ENCODE measurements around the gene RHBDL1.

Gene RHBDL1

DNA sequence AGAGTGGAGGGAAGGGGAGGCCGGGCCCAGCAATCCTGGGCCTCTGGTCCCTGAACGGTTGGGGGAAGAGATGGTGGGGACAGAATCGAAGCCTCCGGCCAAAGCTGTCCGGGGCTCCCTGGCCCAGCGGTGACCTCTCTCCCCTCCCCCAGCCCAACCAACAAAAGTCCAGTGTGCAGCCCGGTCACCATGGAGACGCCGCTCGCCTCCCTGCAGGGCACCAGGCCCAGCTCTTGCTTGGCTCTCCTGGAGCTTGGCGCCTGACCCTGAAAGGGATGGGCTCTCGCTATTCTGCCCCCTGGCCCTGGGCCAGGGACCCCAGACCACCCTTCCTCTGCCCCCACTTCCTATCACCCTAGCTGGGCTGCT, 40.7 kb downstream of the RHBDL1 start:
- Histone ChIP-seq H2AFZ (ENCODE audit: low read length) (no peak overlapping the region), H3K9me2 (replicated peaks; ENCODE audit: low read depth, low read length) (no peaks in the 10 kb centered on the region), H3K36me3 (ENCODE audit: insufficient read depth, low read length) (no peaks in the 10 kb centered on the region), H3K9me3 (ENCODE audit: insufficient read depth, low read depth, low read length) (no peaks in the 10 kb centered on the region), H3K79me2 (ENCODE audit: insufficient read depth, low read length) (no peaks in the 10 kb centered on the region), H3K4me2 (ENCODE audit: low read depth, low read length, poor library complexity, severe bottlenecking) (no peak overlapping the region), H4K20me1 (ENCODE audit: insufficient read depth, low read length, poor library complexity, severe bottlenecking) (no peaks in the 10 kb centered on the region), H3K4me3 (ENCODE audit: low read length, poor library complexity, severe bottlenecking) (no peak overlapping the region), H3K9ac (ENCODE audit: low read depth, low read length, poor library complexity, severe bottlenecking) (no peak overlapping the region), H3K27me3 (ENCODE audit: insufficient read depth, low read length, poor library complexity, severe bottlenecking) (no peaks in the 10 kb centered on the region), H3F3A (ENCODE audit: low read depth) (no peaks in the 10 kb centered on the region), H3K4me1 (ENCODE audit: insufficient read depth, low read length, poor library complexity, severe bottlenecking) (peaks cover 7% of the 10 kb centered on the region)
- TF ChIP-seq EZH2phosphoT487 (IDR thresholded peaks at IDR 0.05; ENCODE audit: borderline replicate concordance): no peak
- TF ChIP-seq, protein P1, sequence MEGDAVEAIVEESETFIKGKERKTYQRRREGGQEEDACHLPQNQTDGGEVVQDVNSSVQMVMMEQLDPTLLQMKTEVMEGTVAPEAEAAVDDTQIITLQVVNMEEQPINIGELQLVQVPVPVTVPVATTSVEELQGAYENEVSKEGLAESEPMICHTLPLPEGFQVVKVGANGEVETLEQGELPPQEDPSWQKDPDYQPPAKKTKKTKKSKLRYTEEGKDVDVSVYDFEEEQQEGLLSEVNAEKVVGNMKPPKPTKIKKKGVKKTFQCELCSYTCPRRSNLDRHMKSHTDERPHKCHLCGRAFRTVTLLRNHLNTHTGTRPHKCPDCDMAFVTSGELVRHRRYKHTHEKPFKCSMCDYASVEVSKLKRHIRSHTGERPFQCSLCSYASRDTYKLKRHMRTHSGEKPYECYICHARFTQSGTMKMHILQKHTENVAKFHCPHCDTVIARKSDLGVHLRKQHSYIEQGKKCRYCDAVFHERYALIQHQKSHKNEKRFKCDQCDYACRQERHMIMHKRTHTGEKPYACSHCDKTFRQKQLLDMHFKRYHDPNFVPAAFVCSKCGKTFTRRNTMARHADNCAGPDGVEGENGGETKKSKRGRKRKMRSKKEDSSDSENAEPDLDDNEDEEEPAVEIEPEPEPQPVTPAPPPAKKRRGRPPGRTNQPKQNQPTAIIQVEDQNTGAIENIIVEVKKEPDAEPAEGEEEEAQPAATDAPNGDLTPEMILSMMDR (conservative IDR thresholded peaks at IDR 0.05; ENCODE audit: low read length): no peak

DNA sequence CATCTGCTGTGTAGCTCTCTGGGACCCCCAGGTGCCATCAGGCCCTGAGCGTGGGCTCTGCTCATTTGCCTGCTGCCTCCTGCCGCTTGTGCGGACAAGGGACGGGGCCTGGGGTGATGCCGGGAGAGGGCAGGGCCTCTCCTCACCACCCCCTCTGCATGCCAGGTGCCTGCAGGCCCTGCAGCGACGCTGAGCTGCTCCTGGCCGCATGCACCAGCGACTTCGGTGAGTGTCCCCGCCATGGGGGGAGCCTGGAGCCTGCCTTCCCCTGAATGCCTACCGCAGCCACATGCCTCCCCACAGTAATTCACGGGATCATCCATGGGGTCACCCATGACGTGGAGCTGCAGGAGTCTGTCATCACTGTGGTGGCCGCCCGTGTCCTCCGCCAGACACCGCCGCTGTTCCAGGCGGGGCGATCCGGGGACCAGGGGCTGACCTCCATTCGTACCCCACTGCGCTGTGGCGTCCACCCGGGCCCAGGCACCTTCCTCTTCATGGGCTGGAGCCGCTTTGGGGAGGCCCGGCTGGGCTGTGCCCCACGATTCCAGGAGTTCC, 41.4 kb downstream of the RHBDL1 start:
- Histone ChIP-seq H3K9ac (ENCODE audit: low read depth, low read length, poor library complexity, severe bottlenecking) (no peak overlapping the region), H3K79me2 (ENCODE audit: insufficient read depth, low read length) (no peaks in the 10 kb centered on the region), H3K36me3 (ENCODE audit: insufficient read depth, low read length) (no peaks in the 10 kb centered on the region), H4K20me1 (ENCODE audit: insufficient read depth, low read length, poor library complexity, severe bottlenecking) (no peaks in the 10 kb centered on the region), H3K9me3 (ENCODE audit: insufficient read depth, low read depth, low read length) (no peaks in the 10 kb centered on the region), H2AFZ (ENCODE audit: low read length) (no peak overlapping the region), H3K4me3 (ENCODE audit: low read length, poor library complexity, severe bottlenecking) (no peak overlapping the region), H3K9me2 (replicated peaks; ENCODE audit: low read depth, low read length) (no peaks in the 10 kb centered on the region), H3K4me2 (ENCODE audit: low read depth, low read length, poor library complexity, severe bottlenecking) (no peak overlapping the region), H3K4me1 (ENCODE audit: insufficient read depth, low read length, poor library complexity, severe bottlenecking) (peaks cover 7% of the 10 kb centered on the region), H3K27me3 (ENCODE audit: insufficient read depth, low read length, poor library complexity, severe bottlenecking) (no peaks in the 10 kb centered on the region), H3F3A (ENCODE audit: low read depth) (no peaks in the 10 kb centered on the region)
- TF ChIP-seq EZH2phosphoT487 (IDR thresholded peaks at IDR 0.05; ENCODE audit: borderline replicate concordance): no peak
- TF ChIP-seq, protein P1 (conservative IDR thresholded peaks at IDR 0.05; ENCODE audit: low read length): no peak

DNA sequence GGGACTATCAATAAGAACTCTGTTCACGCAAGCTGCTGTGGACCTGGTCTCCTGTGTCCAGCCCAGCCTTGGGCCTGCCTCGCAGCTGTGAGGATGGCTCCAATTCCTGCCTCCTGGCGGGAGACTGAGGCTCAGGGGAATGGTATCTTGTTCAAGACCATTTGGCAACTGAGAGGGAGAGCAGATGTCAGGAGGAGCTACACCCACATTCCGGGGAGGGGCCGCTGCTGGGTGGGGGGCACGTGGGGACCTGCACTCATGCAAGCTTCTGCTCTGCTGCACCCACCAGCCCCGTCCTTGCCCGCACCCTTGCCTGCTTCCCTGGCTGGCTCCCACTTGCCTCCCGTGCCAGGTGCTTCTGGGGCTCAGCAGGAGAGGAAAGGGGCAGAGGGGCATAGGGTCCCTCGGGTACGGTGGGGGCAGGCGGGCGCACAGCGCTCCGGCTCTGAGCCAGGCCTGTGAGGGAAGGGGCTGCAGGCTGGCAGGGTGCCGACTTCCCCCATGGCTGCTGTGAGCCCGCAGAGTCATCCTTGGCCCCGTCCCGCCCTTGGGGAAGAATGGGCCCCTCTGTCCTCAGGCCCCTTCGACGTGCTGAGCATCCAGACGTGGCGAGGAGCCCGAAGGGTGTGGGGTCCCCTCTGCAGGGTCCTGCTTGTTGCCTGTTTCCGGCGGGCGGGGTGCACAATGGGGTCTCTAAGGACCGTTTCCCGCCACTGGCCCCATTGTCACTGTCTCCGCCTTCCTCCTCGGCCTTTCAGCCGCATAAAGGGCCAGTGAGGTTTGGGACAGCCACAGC, 42.2 kb downstream of the RHBDL1 start:
- H3K4me3 ChIP-seq (ENCODE audit: low read length, poor library complexity, severe bottlenecking): no peak overlapping the region
- no peaks in the 10 kb centered on the region for H3F3A ChIP-seq (ENCODE audit: low read depth)
- no peak overlapping the region for H3K4me2 ChIP-seq (ENCODE audit: low read depth, low read length, poor library complexity, severe bottlenecking)
- H3K79me2 ChIP-seq (ENCODE audit: insufficient read depth, low read length): no peaks in the 10 kb centered on the region
- no peaks in the 10 kb centered on the region for H4K20me1 ChIP-seq (ENCODE audit: insufficient read depth, low read length, poor library complexity, severe bottlenecking)
- H3K36me3 ChIP-seq (ENCODE audit: insufficient read depth, low read length): no peaks in the 10 kb centered on the region
- H3K27me3 ChIP-seq (ENCODE audit: insufficient read depth, low read length, poor library complexity, severe bottlenecking): no peaks in the 10 kb centered on the region
- no peak overlapping the region for H2AFZ ChIP-seq (ENCODE audit: low read length)
- no peak overlapping the region for H3K9ac ChIP-seq (ENCODE audit: low read depth, low read length, poor library complexity, severe bottlenecking)
- H3K9me3 ChIP-seq (ENCODE audit: insufficient read depth, low read depth, low read length): no peaks in the 10 kb centered on the region
- TF ChIP-seq, protein P1 (conservative IDR thresholded peaks at IDR 0.05; ENCODE audit: low read length): no peak
- no peak for TF ChIP-seq EZH2phosphoT487 (IDR thresholded peaks at IDR 0.05; ENCODE audit: borderline replicate concordance)
- H3K4me1 ChIP-seq (ENCODE audit: insufficient read depth, low read length, poor library complexity, severe bottlenecking): peaks cover 7% of the 10 kb centered on the region
- H3K9me2 ChIP-seq (replicated peaks; ENCODE audit: low read depth, low read length): no peaks in the 10 kb centered on the region
